ENCODE measurements around the gene ZNF330.
"Not testable (repeated sequence)": the region's sequence is repeated elsewhere in the genome, so short reads cannot be mapped to it uniquely, and the experiment has no call there.

The ZNF330 gene

GRCh38 chr4:141220691-141221659 lies at the start of gene ZNF330:
ZNF330 (plus strand) TSS chr4:141220895; CDS start chr4:141222372, 1,477 bp downstream.
- H3K27ac ChIP-seq (ENCODE audit: low read length): peak within 1 kb of the TSS; percentile 21
- H3K9me3 ChIP-seq (ENCODE audit: control insufficient read depth, low read depth, low read length): no peaks in the 10 kb centered on the region
- H3K4me1 ChIP-seq (ENCODE audit: control insufficient read depth, low read depth, low read length): peaks cover 10% of the 10 kb centered on the region
- peak within 1 kb of the TSS; percentile 96 for H3K4me3 ChIP-seq (ENCODE audit: low read length)
- no peaks in the 10 kb centered on the region for H3K27me3 ChIP-seq (ENCODE audit: control insufficient read depth, insufficient read depth, low read length)
- peaks cover 26% of the 10 kb centered on the region for H3K36me3 ChIP-seq (ENCODE audit: control insufficient read depth, low read depth, low read length)
- H3K9ac ChIP-seq (ENCODE audit: low read length): peak within 1 kb of the TSS; percentile 77

- Histone ChIP-seq H3K36me3 (ENCODE audit: control insufficient read depth, low read depth, low read length) (no peaks in the 10 kb centered on the region), H3K27ac (ENCODE audit: low read length) (no peak overlapping the region), H3K27me3 (ENCODE audit: control insufficient read depth, insufficient read depth, low read length) (no peaks in the 10 kb centered on the region), H3K9ac (ENCODE audit: low read length) (no peak overlapping the region), H3K9me3 (ENCODE audit: control insufficient read depth, low read depth, low read length) (no peaks in the 10 kb centered on the region), H3K4me3 (ENCODE audit: low read length) (no peak overlapping the region), H3K4me1 (ENCODE audit: control insufficient read depth, low read depth, low read length) (no peaks in the 10 kb centered on the region)
Measured at GRCh38 chr4:141174457-141174856, 46.2 kb upstream of the ZNF330 start.

GRCh38 chr4:141177171-141177570 lies 43.5 kb upstream of the ZNF330 start:
- no peaks in the 10 kb centered on the region for H3K27me3 ChIP-seq (ENCODE audit: control insufficient read depth, insufficient read depth, low read length)
- H3K27ac ChIP-seq (ENCODE audit: low read length): no peak overlapping the region
- H3K4me1 ChIP-seq (ENCODE audit: control insufficient read depth, low read depth, low read length): no peaks in the 10 kb centered on the region
- H3K9me3 ChIP-seq (ENCODE audit: control insufficient read depth, low read depth, low read length): no peaks in the 10 kb centered on the region
- no peak overlapping the region for H3K4me3 ChIP-seq (ENCODE audit: low read length)
- no peak overlapping the region for H3K9ac ChIP-seq (ENCODE audit: low read length)
- no peaks in the 10 kb centered on the region for H3K36me3 ChIP-seq (ENCODE audit: control insufficient read depth, low read depth, low read length)

- Histone ChIP-seq H3K27me3 (ENCODE audit: control insufficient read depth, insufficient read depth, low read length) (no peaks in the 10 kb centered on the region), H3K4me3 (ENCODE audit: low read length) (no peak overlapping the region), H3K9ac (ENCODE audit: low read length) (no peak overlapping the region), H3K4me1 (ENCODE audit: control insufficient read depth, low read depth, low read length) (no peaks in the 10 kb centered on the region), H3K9me3 (ENCODE audit: control insufficient read depth, low read depth, low read length) (no peaks in the 10 kb centered on the region), H3K36me3 (ENCODE audit: control insufficient read depth, low read depth, low read length) (no peaks in the 10 kb centered on the region), H3K27ac (ENCODE audit: low read length) (no peak overlapping the region)
Measured at GRCh38 chr4:141179474-141180373, 41.0 kb upstream of the ZNF330 start.

GRCh38 chr4:141180991-141181761 lies 39.5 kb upstream of the ZNF330 start:
- no peak overlapping the region for H3K9ac ChIP-seq (ENCODE audit: low read length)
- H3K9me3 ChIP-seq (ENCODE audit: control insufficient read depth, low read depth, low read length): no peaks in the 10 kb centered on the region
- no peak overlapping the region for H3K27ac ChIP-seq (ENCODE audit: low read length)
- H3K4me3 ChIP-seq (ENCODE audit: low read length): no peak overlapping the region
- H3K36me3 ChIP-seq (ENCODE audit: control insufficient read depth, low read depth, low read length): no peaks in the 10 kb centered on the region
- H3K4me1 ChIP-seq (ENCODE audit: control insufficient read depth, low read depth, low read length): no peaks in the 10 kb centered on the region
- no peaks in the 10 kb centered on the region for H3K27me3 ChIP-seq (ENCODE audit: control insufficient read depth, insufficient read depth, low read length)

- H3K36me3 ChIP-seq (ENCODE audit: control insufficient read depth, low read depth, low read length); H3K27ac ChIP-seq (ENCODE audit: low read length); H3K27me3 ChIP-seq (ENCODE audit: control insufficient read depth, insufficient read depth, low read length); H3K9ac ChIP-seq (ENCODE audit: low read length); H3K4me1 ChIP-seq (ENCODE audit: control insufficient read depth, low read depth, low read length); H3K4me3 ChIP-seq (ENCODE audit: low read length); H3K9me3 ChIP-seq (ENCODE audit: control insufficient read depth, low read depth, low read length): not testable (repeated sequence)
Measured at GRCh38 chr4:141183491-141183890, 37.2 kb upstream of the ZNF330 start.

GRCh38 chr4:141192564-141192963 lies 28.1 kb upstream of the ZNF330 start:
- Histone ChIP-seq H3K9me3 (ENCODE audit: control insufficient read depth, low read depth, low read length) (no peaks in the 10 kb centered on the region), H3K4me1 (ENCODE audit: control insufficient read depth, low read depth, low read length) (no peaks in the 10 kb centered on the region), H3K27me3 (ENCODE audit: control insufficient read depth, insufficient read depth, low read length) (no peaks in the 10 kb centered on the region), H3K4me3 (ENCODE audit: low read length) (no peak overlapping the region), H3K9ac (ENCODE audit: low read length) (no peak overlapping the region), H3K27ac (ENCODE audit: low read length) (no peak overlapping the region), H3K36me3 (ENCODE audit: control insufficient read depth, low read depth, low read length) (no peaks in the 10 kb centered on the region)

- Histone ChIP-seq H3K36me3 (ENCODE audit: control insufficient read depth, low read depth, low read length) (no peaks in the 10 kb centered on the region), H3K27me3 (ENCODE audit: control insufficient read depth, insufficient read depth, low read length) (no peaks in the 10 kb centered on the region), H3K9me3 (ENCODE audit: control insufficient read depth, low read depth, low read length) (no peaks in the 10 kb centered on the region), H3K4me1 (ENCODE audit: control insufficient read depth, low read depth, low read length) (no peaks in the 10 kb centered on the region), H3K9ac (ENCODE audit: low read length) (no peak overlapping the region), H3K27ac (ENCODE audit: low read length) (no peak overlapping the region), H3K4me3 (ENCODE audit: low read length) (no peak overlapping the region)
Measured at GRCh38 chr4:141193516-141194034, 27.1 kb upstream of the ZNF330 start.

GRCh38 chr4:141195095-141195707 lies 25.5 kb upstream of the ZNF330 start:
- Histone ChIP-seq H3K4me1 (ENCODE audit: control insufficient read depth, low read depth, low read length) (no peaks in the 10 kb centered on the region), H3K36me3 (ENCODE audit: control insufficient read depth, low read depth, low read length) (no peaks in the 10 kb centered on the region), H3K9me3 (ENCODE audit: control insufficient read depth, low read depth, low read length) (no peaks in the 10 kb centered on the region), H3K27me3 (ENCODE audit: control insufficient read depth, insufficient read depth, low read length) (no peaks in the 10 kb centered on the region), H3K27ac (ENCODE audit: low read length) (no peak overlapping the region), H3K4me3 (ENCODE audit: low read length) (no peak overlapping the region), H3K9ac (ENCODE audit: low read length) (no peak overlapping the region)

GRCh38 chr4:141196227-141196933 lies 24.3 kb upstream of the ZNF330 start:
- H3K9me3 ChIP-seq (ENCODE audit: control insufficient read depth, low read depth, low read length): no peaks in the 10 kb centered on the region
- H3K4me1 ChIP-seq (ENCODE audit: control insufficient read depth, low read depth, low read length): no peaks in the 10 kb centered on the region
- no peak overlapping the region for H3K9ac ChIP-seq (ENCODE audit: low read length)
- H3K4me3 ChIP-seq (ENCODE audit: low read length): no peak overlapping the region
- H3K27me3 ChIP-seq (ENCODE audit: control insufficient read depth, insufficient read depth, low read length): no peaks in the 10 kb centered on the region
- H3K27ac ChIP-seq (ENCODE audit: low read length): no peak overlapping the region
- H3K36me3 ChIP-seq (ENCODE audit: control insufficient read depth, low read depth, low read length): no peaks in the 10 kb centered on the region
